ENCODE measurements around the gene PLEKHB1.

DNA sequence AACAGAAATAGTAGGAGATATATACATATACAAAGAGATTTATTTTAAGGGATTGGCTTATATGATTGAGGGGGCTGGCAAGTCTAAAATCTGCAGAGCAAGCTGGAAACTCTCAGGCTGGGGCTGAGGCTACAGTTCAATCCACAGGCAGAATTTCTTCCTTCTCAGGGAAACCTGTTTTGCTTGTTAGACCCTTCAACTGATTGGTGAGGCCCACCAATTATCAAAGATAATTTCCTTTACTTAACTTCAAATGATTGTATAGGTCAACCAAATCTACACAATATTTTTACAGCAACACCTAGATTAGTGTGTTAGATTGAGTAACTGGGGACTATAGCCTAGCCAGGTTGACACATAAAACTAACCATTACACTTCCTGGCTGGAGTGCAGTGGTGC lies 4.7 kb upstream of the PLEKHB1 start:
- TF ChIP-seq, protein P1, sequence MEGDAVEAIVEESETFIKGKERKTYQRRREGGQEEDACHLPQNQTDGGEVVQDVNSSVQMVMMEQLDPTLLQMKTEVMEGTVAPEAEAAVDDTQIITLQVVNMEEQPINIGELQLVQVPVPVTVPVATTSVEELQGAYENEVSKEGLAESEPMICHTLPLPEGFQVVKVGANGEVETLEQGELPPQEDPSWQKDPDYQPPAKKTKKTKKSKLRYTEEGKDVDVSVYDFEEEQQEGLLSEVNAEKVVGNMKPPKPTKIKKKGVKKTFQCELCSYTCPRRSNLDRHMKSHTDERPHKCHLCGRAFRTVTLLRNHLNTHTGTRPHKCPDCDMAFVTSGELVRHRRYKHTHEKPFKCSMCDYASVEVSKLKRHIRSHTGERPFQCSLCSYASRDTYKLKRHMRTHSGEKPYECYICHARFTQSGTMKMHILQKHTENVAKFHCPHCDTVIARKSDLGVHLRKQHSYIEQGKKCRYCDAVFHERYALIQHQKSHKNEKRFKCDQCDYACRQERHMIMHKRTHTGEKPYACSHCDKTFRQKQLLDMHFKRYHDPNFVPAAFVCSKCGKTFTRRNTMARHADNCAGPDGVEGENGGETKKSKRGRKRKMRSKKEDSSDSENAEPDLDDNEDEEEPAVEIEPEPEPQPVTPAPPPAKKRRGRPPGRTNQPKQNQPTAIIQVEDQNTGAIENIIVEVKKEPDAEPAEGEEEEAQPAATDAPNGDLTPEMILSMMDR (IDR thresholded peaks at IDR 0.05 in 2 of 3, conservative IDR thresholded peaks at IDR 0.05 in 1 of 3; ENCODE audit: borderline replicate concordance in 1 of 3, insufficient read depth in 1 of 3, low read depth in 2 of 3, low read length in 2 of 3): no peak
- TF ChIP-seq RAD21 (IDR thresholded peaks at IDR 0.05; ENCODE audit: low read depth) (no peak), POLR2A (IDR thresholded peaks at IDR 0.05; ENCODE audit: borderline replicate concordance, extremely low read depth, insufficient read depth, insufficient read length) (no peak), EZH2 (IDR thresholded peaks at IDR 0.05) (no peak), POLR2AphosphoS5 (IDR thresholded peaks at IDR 0.05; ENCODE audit: low read depth, low read length) (no peak), SP1 (IDR thresholded peaks at IDR 0.05; ENCODE audit: low read depth) (no peak), FOSL1 (IDR thresholded peaks at IDR 0.05; ENCODE audit: low read depth) (no peak), CEBPB (IDR thresholded peaks at IDR 0.05; ENCODE audit: low read depth) (no peak), YY1 (IDR thresholded peaks at IDR 0.05; ENCODE audit: extremely low read depth, insufficient replicate concordance, low read depth, low read length) (no peak), EZH2phosphoT487 (IDR thresholded peaks at IDR 0.05; ENCODE audit: borderline replicate concordance) (no peak)
- TF ChIP-seq, protein P2, sequence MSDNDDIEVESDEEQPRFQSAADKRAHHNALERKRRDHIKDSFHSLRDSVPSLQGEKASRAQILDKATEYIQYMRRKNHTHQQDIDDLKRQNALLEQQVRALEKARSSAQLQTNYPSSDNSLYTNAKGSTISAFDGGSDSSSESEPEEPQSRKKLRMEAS (IDR thresholded peaks at IDR 0.05): no peak
- TF ChIP-seq, protein P3, sequence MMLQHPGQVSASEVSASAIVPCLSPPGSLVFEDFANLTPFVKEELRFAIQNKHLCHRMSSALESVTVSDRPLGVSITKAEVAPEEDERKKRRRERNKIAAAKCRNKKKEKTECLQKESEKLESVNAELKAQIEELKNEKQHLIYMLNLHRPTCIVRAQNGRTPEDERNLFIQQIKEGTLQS (IDR thresholded peaks at IDR 0.05): no peak
- TF ChIP-seq, protein P4, sequence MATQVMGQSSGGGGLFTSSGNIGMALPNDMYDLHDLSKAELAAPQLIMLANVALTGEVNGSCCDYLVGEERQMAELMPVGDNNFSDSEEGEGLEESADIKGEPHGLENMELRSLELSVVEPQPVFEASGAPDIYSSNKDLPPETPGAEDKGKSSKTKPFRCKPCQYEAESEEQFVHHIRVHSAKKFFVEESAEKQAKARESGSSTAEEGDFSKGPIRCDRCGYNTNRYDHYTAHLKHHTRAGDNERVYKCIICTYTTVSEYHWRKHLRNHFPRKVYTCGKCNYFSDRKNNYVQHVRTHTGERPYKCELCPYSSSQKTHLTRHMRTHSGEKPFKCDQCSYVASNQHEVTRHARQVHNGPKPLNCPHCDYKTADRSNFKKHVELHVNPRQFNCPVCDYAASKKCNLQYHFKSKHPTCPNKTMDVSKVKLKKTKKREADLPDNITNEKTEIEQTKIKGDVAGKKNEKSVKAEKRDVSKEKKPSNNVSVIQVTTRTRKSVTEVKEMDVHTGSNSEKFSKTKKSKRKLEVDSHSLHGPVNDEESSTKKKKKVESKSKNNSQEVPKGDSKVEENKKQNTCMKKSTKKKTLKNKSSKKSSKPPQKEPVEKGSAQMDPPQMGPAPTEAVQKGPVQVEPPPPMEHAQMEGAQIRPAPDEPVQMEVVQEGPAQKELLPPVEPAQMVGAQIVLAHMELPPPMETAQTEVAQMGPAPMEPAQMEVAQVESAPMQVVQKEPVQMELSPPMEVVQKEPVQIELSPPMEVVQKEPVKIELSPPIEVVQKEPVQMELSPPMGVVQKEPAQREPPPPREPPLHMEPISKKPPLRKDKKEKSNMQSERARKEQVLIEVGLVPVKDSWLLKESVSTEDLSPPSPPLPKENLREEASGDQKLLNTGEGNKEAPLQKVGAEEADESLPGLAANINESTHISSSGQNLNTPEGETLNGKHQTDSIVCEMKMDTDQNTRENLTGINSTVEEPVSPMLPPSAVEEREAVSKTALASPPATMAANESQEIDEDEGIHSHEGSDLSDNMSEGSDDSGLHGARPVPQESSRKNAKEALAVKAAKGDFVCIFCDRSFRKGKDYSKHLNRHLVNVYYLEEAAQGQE (IDR thresholded peaks at IDR 0.05; ENCODE audit: low read depth): no peak

Measured in HCT116 (cell line).